ENCODE data around the gene GTF2A1L.
"Not testable (repeated sequence)": the region's sequence is repeated elsewhere in the genome, so short reads cannot be mapped to it uniquely, and the experiment has no call there.

GTF2A1L gene

DNA sequence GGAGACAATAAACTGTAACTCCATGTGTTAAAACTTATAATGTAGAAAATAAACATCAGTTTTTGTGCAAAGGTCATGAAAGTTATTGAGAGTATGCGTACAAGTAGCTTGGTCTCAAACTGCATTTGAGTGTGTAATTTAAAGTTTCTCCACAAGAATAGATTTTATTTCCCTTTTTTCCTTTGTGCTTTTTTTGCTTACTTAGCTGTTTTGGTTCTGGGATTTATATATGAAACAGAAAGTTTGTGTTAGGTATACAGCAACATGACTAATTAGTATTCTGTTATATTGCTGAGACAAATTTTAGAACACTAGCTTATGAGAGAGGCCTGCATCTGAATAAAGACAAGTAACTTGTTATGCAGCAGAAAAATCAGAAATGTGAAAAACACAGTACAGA is 67.5 kb downstream of the GTF2A1L start:
- no peak for DNase-seq (ENCODE audit: insufficient read length)
- no peak for FAIRE-seq

DNA sequence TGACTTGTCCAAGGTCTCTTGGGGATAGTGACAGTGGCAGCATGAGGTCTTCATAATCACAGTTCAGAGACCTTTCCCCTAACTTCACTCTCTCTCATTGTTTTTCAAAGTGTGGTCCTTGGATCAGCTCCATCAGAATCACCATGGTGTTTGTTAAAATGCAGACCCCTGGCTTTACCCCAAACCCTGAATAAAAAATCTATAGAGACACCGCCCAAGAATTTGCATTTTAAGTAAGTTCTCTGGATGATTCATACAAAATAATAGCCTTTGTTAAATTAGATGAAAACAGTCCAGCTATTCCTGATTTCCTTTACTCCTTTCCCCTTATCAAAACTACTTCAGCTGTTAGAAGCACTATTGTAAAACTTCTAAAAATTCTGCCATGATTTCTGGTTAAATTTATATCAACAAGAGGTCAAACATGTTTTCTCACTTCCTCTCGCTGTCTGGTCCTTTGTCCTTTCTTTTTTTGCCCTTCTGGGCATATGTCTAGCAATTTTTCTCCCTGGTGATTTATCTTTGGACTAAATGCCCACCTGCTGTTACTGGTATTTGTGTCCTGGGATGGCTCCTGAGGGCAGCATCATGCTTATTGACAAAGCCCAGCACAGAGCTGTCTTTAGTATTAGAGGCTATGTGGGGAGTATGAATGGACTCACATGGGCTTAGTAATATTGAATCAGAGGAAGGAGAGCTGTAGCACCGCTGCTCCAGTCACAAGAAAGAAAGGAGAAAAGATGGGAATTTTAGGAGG is 74.5 kb downstream of the GTF2A1L start:
- FAIRE-seq, result no peak
- DNase-seq (ENCODE audit: insufficient read length), result no peak
- TF ChIP-seq POLR2AphosphoS5 (IDR thresholded peaks at IDR 0.05; ENCODE audit: low read depth, low read length), result no peak
- TF ChIP-seq TAF1 (IDR thresholded peaks at IDR 0.05; ENCODE audit: borderline replicate concordance, low read depth, low read length), result no peak
- TF ChIP-seq POLR2A (IDR thresholded peaks at IDR 0.05; ENCODE audit: low read depth, low read length), result no peak

More for the DNA sequence above, 67.5 kb downstream of the GTF2A1L start:
- TF ChIP-seq POLR2AphosphoS5 (IDR thresholded peaks at IDR 0.05; ENCODE audit: low read depth, low read length) (no peak), TAF1 (IDR thresholded peaks at IDR 0.05; ENCODE audit: borderline replicate concordance, low read depth, low read length) (no peak), POLR2A (IDR thresholded peaks at IDR 0.05; ENCODE audit: low read depth, low read length) (no peak)

DNA sequence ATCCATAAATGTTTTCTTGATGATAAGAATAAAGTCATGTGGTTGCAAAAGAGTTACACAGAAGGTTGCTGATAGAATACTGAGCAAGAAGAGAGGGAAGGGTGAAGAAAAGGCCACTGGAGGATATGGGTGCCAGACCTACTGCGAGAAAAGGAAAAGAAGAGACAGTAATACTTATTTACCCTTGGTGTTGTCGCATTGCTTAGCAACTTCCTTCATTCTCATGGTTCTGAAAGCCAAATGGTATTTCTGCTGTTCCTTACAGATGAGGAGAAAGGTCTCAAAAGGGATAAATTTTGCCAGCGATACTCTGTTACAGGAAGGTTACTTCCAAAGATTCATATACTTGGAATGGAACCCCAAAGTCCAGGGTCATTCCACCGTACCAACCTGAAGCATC is 75.4 kb downstream of the GTF2A1L start:
- no peak for DNase-seq (ENCODE audit: insufficient read length)
- FAIRE-seq, result no peak
- TF ChIP-seq TAF1 (IDR thresholded peaks at IDR 0.05; ENCODE audit: borderline replicate concordance, low read depth, low read length), result no peak
- TF ChIP-seq POLR2AphosphoS5 (IDR thresholded peaks at IDR 0.05; ENCODE audit: low read depth, low read length), result no peak

DNA sequence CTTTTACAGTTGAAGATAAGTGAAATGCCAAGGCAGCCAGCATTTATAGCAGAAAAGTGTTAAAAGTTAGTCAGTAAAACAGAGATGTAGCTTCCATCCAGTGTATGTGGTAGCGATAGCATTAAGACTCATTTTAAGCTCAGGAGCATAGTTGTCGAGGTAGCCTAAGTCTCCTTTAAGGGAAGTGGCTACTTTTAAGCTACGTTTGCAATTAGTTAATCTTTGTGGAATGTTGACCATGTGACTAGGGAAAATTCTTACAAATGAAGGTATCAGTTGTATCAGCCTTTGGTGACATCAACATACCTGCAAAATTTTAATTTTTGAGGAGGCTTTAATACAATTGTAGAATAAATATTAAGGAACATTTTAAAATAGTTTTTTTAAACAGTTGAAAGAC is 76.0 kb downstream of the GTF2A1L start:
- no peak for TF ChIP-seq POLR2A (IDR thresholded peaks at IDR 0.05; ENCODE audit: low read depth, low read length)
- TF ChIP-seq TAF1 (IDR thresholded peaks at IDR 0.05; ENCODE audit: borderline replicate concordance, low read depth, low read length), result no peak
- TF ChIP-seq POLR2AphosphoS5 (IDR thresholded peaks at IDR 0.05; ENCODE audit: low read depth, low read length), result no peak
- DNase-seq (ENCODE audit: insufficient read length) (no peak), FAIRE-seq (no peak)

DNA sequence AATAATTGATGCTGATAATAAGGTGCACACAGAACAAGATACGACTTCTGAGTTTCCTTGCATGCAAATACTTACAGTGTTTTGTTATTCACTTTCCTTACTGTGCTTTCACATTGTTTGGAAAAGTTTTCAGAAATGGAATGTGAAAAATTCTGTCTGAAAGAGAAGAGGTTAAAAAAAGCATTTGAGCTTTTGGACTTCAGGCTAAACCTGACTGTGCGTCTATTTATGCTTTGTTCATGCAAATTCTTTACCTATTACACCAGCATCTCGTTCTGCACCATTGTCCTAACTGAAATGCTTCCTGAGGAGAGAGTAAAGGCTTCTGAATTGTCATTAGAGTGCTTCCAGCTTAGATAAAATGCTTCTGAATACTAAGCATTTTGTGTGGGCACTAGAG is 76.5 kb downstream of the GTF2A1L start:
- FAIRE-seq (no peak), DNase-seq (ENCODE audit: insufficient read length) (no peak)
- TF ChIP-seq TAF1 (IDR thresholded peaks at IDR 0.05; ENCODE audit: borderline replicate concordance, low read depth, low read length), result no peak
- TF ChIP-seq POLR2AphosphoS5 (IDR thresholded peaks at IDR 0.05; ENCODE audit: low read depth, low read length), result no peak
- TF ChIP-seq POLR2A (IDR thresholded peaks at IDR 0.05; ENCODE audit: low read depth, low read length), result no peak

DNA sequence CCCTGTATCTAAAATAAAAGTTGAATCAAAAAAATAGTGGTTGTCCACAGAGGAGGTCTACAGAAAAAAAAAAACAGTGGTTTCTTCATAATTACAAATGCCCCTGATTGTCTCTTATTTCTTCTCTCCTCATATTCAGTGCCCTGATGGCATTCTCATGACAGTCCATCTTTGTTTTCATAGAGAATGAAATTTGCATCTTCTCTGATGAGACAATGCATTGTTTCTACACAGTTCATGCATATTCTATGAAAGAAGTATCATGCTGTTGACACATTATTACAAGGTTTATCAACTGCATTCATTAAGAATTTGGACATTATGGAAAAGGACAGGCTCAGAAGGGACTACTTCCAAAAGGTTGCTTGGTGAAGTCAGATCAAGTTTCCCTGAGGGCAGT is 78.3 kb downstream of the GTF2A1L start:
- no peak for FAIRE-seq
- no peak for TF ChIP-seq POLR2AphosphoS5 (IDR thresholded peaks at IDR 0.05; ENCODE audit: low read depth, low read length)
- TF ChIP-seq POLR2A (IDR thresholded peaks at IDR 0.05; ENCODE audit: low read depth, low read length), result no peak
- TF ChIP-seq TAF1 (IDR thresholded peaks at IDR 0.05; ENCODE audit: borderline replicate concordance, low read depth, low read length), result no peak
- DNase-seq (ENCODE audit: insufficient read length), result no peak

DNA sequence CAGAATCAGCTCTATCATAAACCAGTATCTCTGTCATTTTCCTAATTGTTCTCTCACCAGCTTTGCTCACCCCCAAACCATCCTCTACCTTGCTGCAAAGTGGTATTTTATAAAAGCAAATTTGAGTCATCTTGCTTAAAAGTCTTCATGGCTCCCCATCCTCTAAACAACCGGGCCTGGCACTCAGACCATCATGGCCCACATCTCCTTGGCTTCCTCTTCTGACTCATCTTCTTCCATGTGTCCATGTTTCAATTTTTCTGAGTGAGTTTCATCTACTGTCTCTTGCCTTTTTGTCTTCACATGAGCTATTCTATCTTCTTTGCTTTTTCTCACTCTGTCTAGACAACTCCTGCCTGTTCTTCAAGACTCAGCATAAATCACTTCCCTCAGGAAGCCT is 79.2 kb downstream of the GTF2A1L start:
- DNase-seq (ENCODE audit: insufficient read length) (no peak), FAIRE-seq (no peak)
- TF ChIP-seq TAF1 (IDR thresholded peaks at IDR 0.05; ENCODE audit: borderline replicate concordance, low read depth, low read length), result no peak
- no peak for TF ChIP-seq POLR2AphosphoS5 (IDR thresholded peaks at IDR 0.05; ENCODE audit: low read depth, low read length)
- no peak for TF ChIP-seq POLR2A (IDR thresholded peaks at IDR 0.05; ENCODE audit: low read depth, low read length)

DNA sequence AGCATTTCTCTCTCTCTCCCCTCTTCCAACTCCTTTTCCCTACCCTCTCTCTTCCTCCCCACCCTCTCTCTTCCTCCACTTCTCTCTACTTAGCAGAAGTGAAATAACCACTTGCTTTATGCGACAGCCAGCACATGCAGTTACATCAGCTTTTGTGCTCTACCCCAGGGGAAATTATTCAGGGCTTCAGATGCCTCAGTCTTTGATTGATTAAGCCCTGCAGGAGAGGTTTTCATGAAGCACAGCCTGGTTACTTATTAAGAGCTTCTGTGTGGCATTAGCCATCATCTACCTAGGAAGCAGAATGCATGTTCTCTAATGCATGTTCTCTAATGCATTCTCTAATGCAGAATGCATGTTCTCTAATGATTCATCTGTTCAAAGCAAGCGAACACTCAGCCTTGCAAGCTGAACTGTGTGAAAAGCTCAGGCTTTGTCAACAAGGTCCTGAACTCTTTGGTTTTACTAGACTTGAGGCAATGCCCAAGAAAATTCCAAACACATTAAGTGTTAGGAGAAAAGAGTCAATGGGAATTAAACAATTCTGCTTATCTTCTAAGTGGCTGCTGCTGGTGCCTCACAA is 81.8 kb downstream of the GTF2A1L start:
- FAIRE-seq, result no peak
- DNase-seq (ENCODE audit: insufficient read length), result no peak
- TF ChIP-seq POLR2AphosphoS5 (IDR thresholded peaks at IDR 0.05; ENCODE audit: low read depth, low read length) (no peak), TAF1 (IDR thresholded peaks at IDR 0.05; ENCODE audit: borderline replicate concordance, low read depth, low read length) (no peak), POLR2A (IDR thresholded peaks at IDR 0.05; ENCODE audit: low read depth, low read length) (no peak)

DNA sequence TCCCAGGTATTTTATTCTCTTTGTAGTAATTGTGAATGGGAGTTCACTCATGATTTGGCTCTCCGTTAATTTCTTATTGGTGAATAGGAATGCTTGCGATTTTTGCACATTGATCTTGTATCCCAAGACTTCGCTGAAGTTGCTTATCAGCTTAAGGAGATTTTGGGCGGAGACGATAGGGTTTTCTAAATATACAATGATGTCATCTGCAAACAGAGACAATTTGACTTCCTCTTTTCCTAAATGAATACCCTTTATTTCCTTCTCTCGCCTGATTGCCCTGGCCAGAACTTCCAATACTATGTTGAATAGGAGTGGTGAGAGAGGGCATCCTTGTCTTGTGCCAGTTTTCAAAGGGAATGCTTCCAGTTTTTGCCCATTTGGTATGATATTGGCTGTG is 86.0 kb downstream of the GTF2A1L start:
- FAIRE-seq, result not testable (repeated sequence)

DNA sequence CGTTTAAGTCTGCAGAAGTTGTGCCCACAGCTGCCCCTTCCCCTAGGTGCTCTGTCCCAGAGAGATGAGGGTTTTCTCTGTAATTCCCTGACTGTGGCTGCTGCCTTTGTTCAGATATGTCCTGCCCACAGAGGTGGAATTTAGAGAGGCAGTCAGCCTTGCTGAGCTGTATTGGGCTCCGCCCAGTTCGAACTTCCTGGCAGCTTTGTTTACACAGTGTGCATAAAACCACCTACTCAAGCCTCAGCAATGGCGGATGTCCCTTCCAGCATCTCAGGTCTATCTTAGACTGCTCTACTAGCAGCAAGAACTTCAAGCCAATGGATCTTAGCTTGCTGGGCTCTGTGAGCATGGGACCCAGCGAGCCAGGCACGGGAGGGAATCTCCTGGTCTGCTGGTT is 89.8 kb downstream of the GTF2A1L start:
- TF ChIP-seq POLR2A (IDR thresholded peaks at IDR 0.05; ENCODE audit: low read depth, low read length) (no peak), TAF1 (IDR thresholded peaks at IDR 0.05; ENCODE audit: borderline replicate concordance, low read depth, low read length) (no peak), POLR2AphosphoS5 (IDR thresholded peaks at IDR 0.05; ENCODE audit: low read depth, low read length) (no peak)
- FAIRE-seq (no peak), DNase-seq (ENCODE audit: insufficient read length) (no peak)

More for the DNA sequence above, 86.0 kb downstream of the GTF2A1L start:
- not testable (repeated sequence) for DNase-seq (ENCODE audit: insufficient read length)

DNA sequence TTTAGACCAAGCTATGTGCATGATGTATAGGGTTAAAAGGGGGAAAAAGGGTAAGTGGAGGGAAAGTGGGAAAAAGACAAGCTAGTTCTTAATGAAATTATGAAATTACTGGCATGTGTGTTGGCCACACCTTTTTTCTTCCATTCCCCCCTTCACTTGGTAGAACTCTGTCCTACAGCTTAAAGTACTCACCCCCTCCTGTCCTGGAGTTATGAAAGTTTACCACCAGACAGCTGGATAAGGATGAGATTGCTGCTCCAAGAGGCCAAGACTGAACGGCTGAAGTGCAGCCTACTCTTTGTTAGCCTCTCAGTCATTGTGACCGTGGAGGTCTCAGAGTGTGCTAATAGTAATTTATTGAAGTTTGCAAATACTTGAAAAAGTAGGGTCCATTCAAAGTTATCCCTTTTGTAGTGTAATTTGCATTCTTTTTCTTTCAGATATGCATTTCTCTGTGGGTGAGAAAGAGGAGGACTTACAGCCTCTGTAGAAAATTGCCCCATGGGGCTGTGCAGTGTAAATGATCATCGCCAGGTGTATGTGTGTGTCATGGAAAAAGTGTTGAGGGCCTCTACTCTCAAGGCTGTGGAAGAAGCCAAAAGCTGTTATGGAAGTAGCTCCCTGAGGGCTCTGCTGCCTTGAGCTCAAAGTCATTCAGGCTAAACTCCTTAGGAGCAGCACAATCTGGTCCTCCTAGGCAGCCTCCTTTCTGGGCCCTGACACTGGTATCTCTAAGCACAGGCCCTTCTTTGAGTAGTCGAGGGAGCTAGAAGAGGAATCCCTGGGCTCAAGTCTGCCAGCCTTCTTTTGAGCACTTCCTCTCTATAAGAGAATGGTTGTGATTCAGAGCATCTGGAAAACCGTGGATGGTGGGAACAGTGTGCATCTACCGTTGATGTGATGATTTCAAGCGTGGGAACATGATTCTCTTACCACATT is 91.7 kb downstream of the GTF2A1L start:
- TF ChIP-seq TAF1 (IDR thresholded peaks at IDR 0.05; ENCODE audit: borderline replicate concordance, low read depth, low read length) (no peak), POLR2AphosphoS5 (IDR thresholded peaks at IDR 0.05; ENCODE audit: low read depth, low read length) (no peak)
- FAIRE-seq, result no peak
- no peak for DNase-seq (ENCODE audit: insufficient read length)

DNA sequence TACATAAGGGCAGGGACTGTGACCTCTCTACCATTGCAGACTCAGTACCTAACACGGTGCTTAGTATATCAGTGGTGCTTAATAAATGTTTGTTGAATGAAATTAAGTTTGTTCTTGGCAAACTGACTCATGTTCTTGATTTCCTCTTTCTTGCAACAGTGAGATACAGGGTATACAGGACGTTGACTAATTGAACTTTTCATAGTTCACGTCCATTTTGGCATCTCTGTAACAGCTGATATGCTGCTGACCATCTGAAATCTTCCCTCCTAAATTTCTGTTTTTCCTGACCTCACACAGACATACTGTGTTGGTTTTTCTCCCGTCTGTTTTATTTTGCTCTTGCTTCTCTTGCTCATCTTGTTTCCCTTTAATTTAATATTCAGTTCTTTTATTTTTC is 93.7 kb downstream of the GTF2A1L start:
- DNase-seq (ENCODE audit: insufficient read length) (no peak), FAIRE-seq (no peak)
- no peak for TF ChIP-seq POLR2A (IDR thresholded peaks at IDR 0.05; ENCODE audit: low read depth, low read length)

All from GM12892 (cell line).